ENCODE data around the gene FOXN3. TPM values are rescaled to one million over a fixed set of nuclear protein-coding genes. Genes with fewer than 3 reads are reported as not detected.

The FOXN3 gene
- polyA plus RNA-seq, 3 donors = 38.7 to 57.4 (median 42.0) TPM

GRCh38 chr14:89444516-89445125 lies 27.6 kb upstream of the FOXN3 start:
- Mint-ChIP-seq H3K4me1 (peaks cover 67% of the 10 kb centered on the region), H3K9me3 (peaks cover 0 to 2% (median 0%) of the 10 kb centered on the region in 7 donors), H3K27ac (peak overlapping the region; percentile 93 to 98 (median 98)), H3K27me3 (ENCODE audit: low read depth in 3 of 3) (peaks cover 0 to 3% (median 0%) of the 10 kb centered on the region in 3 donors), H3K36me3 (peaks cover 8% of the 10 kb centered on the region in 2 donors), H3K4me3 (no peak overlapping the region)
- Histone ChIP-seq H3K27me3 (ENCODE audit: control insufficient read depth in 2 of 2, insufficient read depth in 2 of 2, low read length in 2 of 2) (no peaks in the 10 kb centered on the region), H3K9me3 (replicated peaks in 1 of 2; ENCODE audit: control insufficient read depth in 1 of 2, insufficient read depth in 1 of 2, low read length in 2 of 2) (no peaks in the 10 kb centered on the region), H2AFZ (ENCODE audit: insufficient read depth, low read depth, low read length, poor library complexity, severe bottlenecking) (no peak overlapping the region), H3K9ac (ENCODE audit: insufficient read depth, low read length, poor library complexity, severe bottlenecking) (no peak overlapping the region), H3K27ac (ENCODE audit: low read depth in 1 of 2, low read length in 2 of 2) (peak overlapping the region; percentile 82 to 90), H3K79me2 (ENCODE audit: insufficient read depth, low read length) (peaks cover 68% of the 10 kb centered on the region), H3K4me2 (replicated peaks; ENCODE audit: extremely low read depth, low read length, poor library complexity, severe bottlenecking) (peak overlapping the region; percentile 43), H3K4me1 (ENCODE audit: control insufficient read depth in 1 of 2, insufficient read depth in 2 of 2, low read length in 2 of 2) (peaks cover 66 to 72% of the 10 kb centered on the region in 2 donors), H4K20me1 (ENCODE audit: insufficient read depth, low read length) (no peaks in the 10 kb centered on the region), H3K4me3 (replicated peaks in 1 of 3; ENCODE audit: low read depth in 2 of 3, low read length in 3 of 3) (peak overlapping the region in 1 of 3 experiments; percentile 31), H3K36me3 (replicated peaks in 1 of 2; ENCODE audit: control insufficient read depth in 1 of 2, insufficient read depth in 2 of 2, low read length in 2 of 2) (no peaks in the 10 kb centered on the region)
- 96% methylated on average over 4 of the region's 10 CpGs for WGBS (ENCODE audit: insufficient coverage)
- DNase-seq = no peak
- no peak for TF ChIP-seq CTCF (IDR thresholded peaks at IDR 0.05)
- intact Hi-C loops (cut with micrococcal nuclease) = loop anchor here (5.0 kb wide), 2 partner anchors 33 to 43 kb away; no protein-coding TSS in a partner anchor

GRCh38 chr14:89444044-89444443 lies 27.0 kb upstream of the FOXN3 start:
- peaks cover 70% of the 10 kb centered on the region for H3K79me2 ChIP-seq (ENCODE audit: insufficient read depth, low read length)
- H3K9me3 ChIP-seq (replicated peaks in 1 of 2; ENCODE audit: control insufficient read depth in 1 of 2, insufficient read depth in 1 of 2, low read length in 2 of 2) = no peaks in the 10 kb centered on the region
- Mint-ChIP-seq H3K4me1 (peaks cover 62% of the 10 kb centered on the region), H3K9me3 (peaks cover 0 to 2% (median 0%) of the 10 kb centered on the region in 7 donors), H3K27ac (peak overlapping the region; percentile 93 to 98 (median 98)), H3K36me3 (peaks cover 8 to 10% of the 10 kb centered on the region in 2 donors), H3K4me3 (peak overlapping the region; percentile 40 to 54), H3K27me3 (ENCODE audit: low read depth in 3 of 3) (peaks cover 0 to 3% (median 0%) of the 10 kb centered on the region in 3 donors)
- peak overlapping the region; percentile 56 to 90 for H3K27ac ChIP-seq (ENCODE audit: low read depth in 1 of 2, low read length in 2 of 2)
- no CpG with 5 or more reads among the region's 3 CpGs for WGBS (ENCODE audit: insufficient coverage)
- no peak for TF ChIP-seq CTCF (IDR thresholded peaks at IDR 0.05)
- no peaks in the 10 kb centered on the region for H4K20me1 ChIP-seq (ENCODE audit: insufficient read depth, low read length)
- H3K4me3 ChIP-seq (replicated peaks in 1 of 3; ENCODE audit: low read depth in 2 of 3, low read length in 3 of 3) = peak overlapping the region in 1 of 3 experiments; percentile 31
- peak; percentile 38 to 64 (median 61) for DNase-seq
- H2AFZ ChIP-seq (ENCODE audit: insufficient read depth, low read depth, low read length, poor library complexity, severe bottlenecking) = no peak overlapping the region
- intact Hi-C loops (cut with micrococcal nuclease) = loop anchor here in 1 of 2 donors (5.0 kb wide), 1 partner anchor 33 kb away; no protein-coding TSS in a partner anchor
- peaks cover 66 to 70% of the 10 kb centered on the region in 2 donors for H3K4me1 ChIP-seq (ENCODE audit: control insufficient read depth in 1 of 2, insufficient read depth in 2 of 2, low read length in 2 of 2)
- no peak overlapping the region for H3K9ac ChIP-seq (ENCODE audit: insufficient read depth, low read length, poor library complexity, severe bottlenecking)
- peak overlapping the region; percentile 43 for H3K4me2 ChIP-seq (replicated peaks; ENCODE audit: extremely low read depth, low read length, poor library complexity, severe bottlenecking)
- no peaks in the 10 kb centered on the region for H3K36me3 ChIP-seq (replicated peaks in 1 of 2; ENCODE audit: control insufficient read depth in 1 of 2, insufficient read depth in 2 of 2, low read length in 2 of 2)
- no peaks in the 10 kb centered on the region for H3K27me3 ChIP-seq (ENCODE audit: control insufficient read depth in 2 of 2, insufficient read depth in 2 of 2, low read length in 2 of 2)

Measured in CD14-positive monocyte (primary cell).